ENCODE data around the gene ARPP19. TPM values are rescaled to one million over a fixed set of nuclear protein-coding genes. Genes with fewer than 3 reads are reported as not detected.

ARPP19 gene
- total RNA-seq, 5 donors from 2014 or later (not counting 1 experiment from before 2014, with no cell fraction given), result 84.1 to 106 (median 95.9) TPM

- Histone ChIP-seq H3K27me3 (replicated peaks in 1 of 2; ENCODE audit: control insufficient read depth in 2 of 2, extremely low read depth in 1 of 2, insufficient read depth in 2 of 2, low read length in 1 of 2) (no peaks in the 10 kb centered on the region), H3K4me3 (ENCODE audit: control insufficient read depth in 1 of 2, extremely low read depth in 1 of 2, low read length in 1 of 2) (no peak overlapping the region), H3K36me3 (ENCODE audit: control insufficient read depth in 2 of 2, extremely low read depth in 1 of 2, insufficient read depth in 1 of 2, low read length in 1 of 2) (no peaks in the 10 kb centered on the region), H3K4me1 (ENCODE audit: control insufficient read depth in 1 of 2, extremely low read depth in 1 of 2, insufficient read depth in 2 of 2, low read length in 2 of 2) (no peaks in the 10 kb centered on the region), H3K27ac (ENCODE audit: low read length) (no peak overlapping the region), H3K9me3 (no peaks in the 10 kb centered on the region)
- no peaks in the 10 kb centered on the region for H3K36me3 Mint-ChIP-seq
- CTCF ChIA-PET, result no interaction called here
- POLR2A ChIA-PET, result no interaction called here
- H3K4me1 Mint-ChIP-seq, result peaks cover 0 to 1% (median 0%) of the 10 kb centered on the region in 3 donors
- no peak overlapping the region for H3K4me3 Mint-ChIP-seq
- no peak for DNase-seq
- no peak for ATAC-seq (replicated peaks in 1 of 4)
- H3K27me3 Mint-ChIP-seq, result peaks cover 0 to 3% of the 10 kb centered on the region in 2 donors
- H3K27ac Mint-ChIP-seq, result no peak overlapping the region
- no CpG with 5 or more reads among the region's 8 CpGs for WGBS (ENCODE audit: insufficient coverage)
- H3K9me3 Mint-ChIP-seq, result peaks cover 0 to 2% (median 0%) of the 10 kb centered on the region in 3 donors
Observed at GRCh38 chr15:52537459-52537858, 31.4 kb downstream of the ARPP19 start.

- no peak overlapping the region for H3K27ac Mint-ChIP-seq
- H3K36me3 Mint-ChIP-seq, result no peaks in the 10 kb centered on the region
Observed at GRCh38 chr15:52532427-52532826, 36.4 kb downstream of the ARPP19 start.

GRCh38 chr15:52529940-52530339 lies 38.9 kb downstream of the ARPP19 start:
- H3K9me3 ChIP-seq, result no peaks in the 10 kb centered on the region
- Mint-ChIP-seq H3K4me3 (peak overlapping the region; percentile 71 to 93 (median 81)), H3K9me3 (no peaks in the 10 kb centered on the region), H3K27me3 (no peaks in the 10 kb centered on the region), H3K4me1 (peaks cover 31 to 34% (median 33%) of the 10 kb centered on the region in 3 donors), H3K27ac (peak overlapping the region; percentile 82), H3K36me3 (no peaks in the 10 kb centered on the region)
- peak overlapping the region; percentile 68 to 78 for H3K4me3 ChIP-seq (ENCODE audit: control insufficient read depth in 1 of 2, extremely low read depth in 1 of 2, low read length in 1 of 2)
- DNase-seq, result no peak
- peak overlapping the region; percentile 90 for H3K27ac ChIP-seq (ENCODE audit: low read length)
- ChIA-PET CTCF (no interaction called here), POLR2A (interaction anchor here in 1 of 2 donors (0.6 kb wide), 1 partner anchor 150 kb away, joined by 3 read pairs; no protein-coding TSS in a partner anchor)
- H3K27me3 ChIP-seq (replicated peaks in 1 of 2; ENCODE audit: control insufficient read depth in 2 of 2, extremely low read depth in 1 of 2, insufficient read depth in 2 of 2, low read length in 1 of 2), result peaks cover 0 to 5% of the 10 kb centered on the region in 2 experiments
- 50% methylated on average over 2 of the region's 11 CpGs for WGBS (ENCODE audit: insufficient coverage)
- H3K4me1 ChIP-seq (ENCODE audit: control insufficient read depth in 1 of 2, extremely low read depth in 1 of 2, insufficient read depth in 2 of 2, low read length in 2 of 2), result peaks cover 5 to 20% of the 10 kb centered on the region in 2 experiments
- H3K36me3 ChIP-seq (ENCODE audit: control insufficient read depth in 2 of 2, extremely low read depth in 1 of 2, insufficient read depth in 1 of 2, low read length in 1 of 2), result no peaks in the 10 kb centered on the region
- no peak for ATAC-seq (replicated peaks in 1 of 4)

More at GRCh38 chr15:52532427-52532826, 36.4 kb downstream of the ARPP19 start:
- ATAC-seq (replicated peaks in 1 of 4) (no peak), DNase-seq (no peak)
- WGBS (ENCODE audit: insufficient coverage), result 0% methylated on average over 1 of the region's 2 CpGs
- peaks cover 5 to 20% of the 10 kb centered on the region in 2 experiments for H3K4me1 ChIP-seq (ENCODE audit: control insufficient read depth in 1 of 2, extremely low read depth in 1 of 2, insufficient read depth in 2 of 2, low read length in 2 of 2)
- CTCF ChIA-PET, result interaction anchor here in 1 of 2 donors (0.7 kb wide), 1 partner anchor 101 kb away, joined by 3 read pairs; no protein-coding TSS in a partner anchor
- peaks cover 0 to 5% of the 10 kb centered on the region in 2 experiments for H3K27me3 ChIP-seq (replicated peaks in 1 of 2; ENCODE audit: control insufficient read depth in 2 of 2, extremely low read depth in 1 of 2, insufficient read depth in 2 of 2, low read length in 1 of 2)
- H3K36me3 ChIP-seq (ENCODE audit: control insufficient read depth in 2 of 2, extremely low read depth in 1 of 2, insufficient read depth in 1 of 2, low read length in 1 of 2), result no peaks in the 10 kb centered on the region
- POLR2A ChIA-PET, result interaction anchor here (0.6 to 0.7 kb wide), 4 partner anchors 16 to 243 kb away, joined by 3 to 16 read pairs (median 4); no protein-coding TSS in a partner anchor
- Mint-ChIP-seq H3K4me1 (peaks cover 15 to 16% (median 16%) of the 10 kb centered on the region in 3 donors), H3K9me3 (no peaks in the 10 kb centered on the region), H3K4me3 (no peak overlapping the region), H3K27me3 (peaks cover 0 to 3% of the 10 kb centered on the region in 2 donors)
- H3K9me3 ChIP-seq, result no peaks in the 10 kb centered on the region
- no peak overlapping the region for H3K27ac ChIP-seq (ENCODE audit: low read length)
- H3K4me3 ChIP-seq (ENCODE audit: control insufficient read depth in 1 of 2, extremely low read depth in 1 of 2, low read length in 1 of 2), result no peak overlapping the region

- H3K4me1 Mint-ChIP-seq, result peaks cover 31 to 34% (median 34%) of the 10 kb centered on the region in 3 donors
- peaks cover 0 to 5% of the 10 kb centered on the region in 2 experiments for H3K27me3 ChIP-seq (replicated peaks in 1 of 2; ENCODE audit: control insufficient read depth in 2 of 2, extremely low read depth in 1 of 2, insufficient read depth in 2 of 2, low read length in 1 of 2)
- no peaks in the 10 kb centered on the region for H3K27me3 Mint-ChIP-seq
- no peaks in the 10 kb centered on the region for H3K9me3 ChIP-seq
- peak overlapping the region; percentile 71 to 93 (median 81) for H3K4me3 Mint-ChIP-seq
- peak in 2 of 4 experiments; percentile 3 to 4 for ATAC-seq (replicated peaks in 1 of 4)
- no peaks in the 10 kb centered on the region for H3K36me3 ChIP-seq (ENCODE audit: control insufficient read depth in 2 of 2, extremely low read depth in 1 of 2, insufficient read depth in 1 of 2, low read length in 1 of 2)
- no peaks in the 10 kb centered on the region for H3K9me3 Mint-ChIP-seq
- peak in 12 of 35 experiments; percentile 1 to 46 (median 14) for DNase-seq
- H3K4me1 ChIP-seq (ENCODE audit: control insufficient read depth in 1 of 2, extremely low read depth in 1 of 2, insufficient read depth in 2 of 2, low read length in 2 of 2), result peaks cover 5 to 20% of the 10 kb centered on the region in 2 experiments
- H3K27ac Mint-ChIP-seq, result peak overlapping the region; percentile 82
- WGBS (ENCODE audit: insufficient coverage), result 9% methylated on average over 28 of the region's 28 CpGs
- peak overlapping the region; percentile 68 to 78 for H3K4me3 ChIP-seq (ENCODE audit: control insufficient read depth in 1 of 2, extremely low read depth in 1 of 2, low read length in 1 of 2)
- CTCF ChIA-PET, result no interaction called here
- no peaks in the 10 kb centered on the region for H3K36me3 Mint-ChIP-seq
- POLR2A ChIA-PET, result interaction anchor here in 1 of 2 donors (0.6 kb wide), 1 partner anchor 151 kb away, joined by 3 read pairs; no protein-coding TSS in a partner anchor
- H3K27ac ChIP-seq (ENCODE audit: low read length), result peak overlapping the region; percentile 90
Observed at GRCh38 chr15:52529341-52529924, 39.4 kb downstream of the ARPP19 start.

GRCh38 chr15:52528564-52529340 lies 40.1 kb downstream of the ARPP19 start, which contains the start of gene MYO5A:
Gene MYO5A, minus strand, starts transcription at chr15:52528880. Its CDS starts 74 bp downstream, at chr15:52528806.
- WGBS (ENCODE audit: insufficient coverage), result under 1% methylated on average over 95 of the region's 103 CpGs
- no peaks in the 10 kb centered on the region for H3K9me3 Mint-ChIP-seq
- POLR2A ChIA-PET, result interaction anchor here in 1 of 2 donors (0.6 to 1.0 kb wide), 2 partner anchors 47 to 140 kb away, joined by 4 to 6 read pairs; no protein-coding TSS in a partner anchor
- H3K36me3 Mint-ChIP-seq, result no peaks in the 10 kb centered on the region
- Histone ChIP-seq H3K27ac (ENCODE audit: low read length) (peak within 1 kb of the TSS; percentile 90), H3K9me3 (no peaks in the 10 kb centered on the region), H3K4me3 (ENCODE audit: control insufficient read depth in 1 of 2, extremely low read depth in 1 of 2, low read length in 1 of 2) (peak within 1 kb of the TSS; percentile 69 to 78), H3K4me1 (ENCODE audit: control insufficient read depth in 1 of 2, extremely low read depth in 1 of 2, insufficient read depth in 2 of 2, low read length in 2 of 2) (peaks cover 5 to 20% of the 10 kb centered on the region in 2 experiments), H3K36me3 (ENCODE audit: control insufficient read depth in 2 of 2, extremely low read depth in 1 of 2, insufficient read depth in 1 of 2, low read length in 1 of 2) (no peaks in the 10 kb centered on the region), H3K27me3 (replicated peaks in 1 of 2; ENCODE audit: control insufficient read depth in 2 of 2, extremely low read depth in 1 of 2, insufficient read depth in 2 of 2, low read length in 1 of 2) (peaks cover 0 to 5% of the 10 kb centered on the region in 2 experiments)
- peak within 1 kb of the TSS; percentile 90 to 93 for H3K27ac Mint-ChIP-seq
- H3K4me3 Mint-ChIP-seq, result peak within 1 kb of the TSS; percentile 93 to 95 (median 93)
- ATAC-seq (replicated peaks in 1 of 4) (peak; percentile 87 to 90 (median 89)), DNase-seq (peak; percentile 68 to 91 (median 76))
- CTCF ChIA-PET, result interaction anchor here in 1 of 2 donors (0.8 to 1.0 kb wide), 2 partner anchors 65 to 145 kb away, joined by 3 read pairs; no protein-coding TSS in a partner anchor
- no peaks in the 10 kb centered on the region for H3K27me3 Mint-ChIP-seq
- H3K4me1 Mint-ChIP-seq, result peaks cover 31 to 35% (median 34%) of the 10 kb centered on the region in 3 donors

Measured in T-cell (primary cell).